Medulla oblongata (tissue), 1 donor: ENCODE measurements around the gene PLCXD1.
"Not testable (repeated sequence)": the region's sequence is repeated elsewhere in the genome, so short reads cannot be mapped to it uniquely, and the experiment has no call there.

Experiments
- DNase-seq: peaks from one replicate; pipeline ENCODE4 v3.0.0-alpha.2; 2015; ENCODE audit errors: extremely low spot score

PLCXD1 gene

GRCh38 chrX:264006-264405 lies 17.2 kb upstream of the PLCXD1 start:
- DNase-seq, result not testable (repeated sequence)

GRCh38 chrX:264634-265455 lies 16.3 kb upstream of the PLCXD1 start:
- no peak for DNase-seq

GRCh38 chrX:265502-265901 lies 15.7 kb upstream of the PLCXD1 start:
- DNase-seq, result no peak

GRCh38 chrX:267771-268261 lies 13.4 kb upstream of the PLCXD1 start:
- DNase-seq, result no peak

- no peak for DNase-seq
Measured at GRCh38 chrX:270848-271367, 10.3 kb upstream of the PLCXD1 start.

GRCh38 chrX:274904-275475 lies 6.2 kb upstream of the PLCXD1 start:
- DNase-seq, result no peak

GRCh38 chrX:275476-275966 lies 5.7 kb upstream of the PLCXD1 start:
- no peak for DNase-seq

- DNase-seq, result peak; percentile 67
Measured at GRCh38 chrX:275967-276580, 5.1 kb upstream of the PLCXD1 start.

- DNase-seq, result no peak
Measured at GRCh38 chrX:276581-277201, 4.5 kb upstream of the PLCXD1 start.

- DNase-seq, result not testable (repeated sequence)
Measured at GRCh38 chrX:279757-280604, 1.2 kb upstream of the PLCXD1 start.

- DNase-seq, result not testable (repeated sequence)
Measured at GRCh38 chrX:280722-281121, 459 bp upstream of the PLCXD1 start.

- DNase-seq, result not testable (repeated sequence)
Measured at GRCh38 chrX:282000-282681, 960 bp downstream of the PLCXD1 start.

- DNase-seq, result peak; percentile 95
Measured at GRCh38 chrX:283115-283845, 2.1 kb downstream of the PLCXD1 start.

- DNase-seq, result no peak
Measured at GRCh38 chrX:285076-285677, 4.0 kb downstream of the PLCXD1 start.

- DNase-seq, result no peak
Measured at GRCh38 chrX:287670-288069, 6.5 kb downstream of the PLCXD1 start.

GRCh38 chrX:288561-288991 lies 7.4 kb downstream of the PLCXD1 start:
- no peak for DNase-seq

GRCh38 chrX:290476-291166 lies 9.4 kb downstream of the PLCXD1 start:
- DNase-seq, result no peak

GRCh38 chrX:291411-291901 lies 10.3 kb downstream of the PLCXD1 start:
- DNase-seq, result no peak
